SK-N-SH (cell line): ENCODE measurements around the gene KCNF1.

Experiments used
- CTCF ChIP-seq: fragments of 200-600 bp; sonication (generic); IDR thresholded peaks from 2 replicates; pipeline ENCODE4 v1.6.1; 2017; ENCODE audit warnings: antibody characterized with exemption, mild to moderate bottlenecking, moderate library complexity
- FOXM1 ChIP-seq: IDR thresholded peaks from 2 replicates; pipeline ENCODE4 v1.4.0; 2012; ENCODE audit warnings: low read depth, mild to moderate bottlenecking
- JUND ChIP-seq: IDR thresholded peaks from 2 replicates; pipeline ENCODE4 v1.4.0; 2012
- MAX ChIP-seq: IDR thresholded peaks from 2 replicates; pipeline ENCODE4 v1.4.0; 2012; ENCODE audit warnings: low read depth
- RAD21 ChIP-seq: IDR thresholded peaks from 2 replicates; pipeline ENCODE4 v1.6.1; 2012; ENCODE audit warnings: mild to moderate bottlenecking, low read length
- RFX5 ChIP-seq: IDR thresholded peaks from 2 replicates; pipeline ENCODE4 v1.6.1; 2012; ENCODE audit warnings: mild to moderate bottlenecking, improper control_type of control experiment, low read length
- SIN3A ChIP-seq: IDR thresholded peaks from 2 replicates; pipeline ENCODE4 v1.6.1; 2012; ENCODE audit warnings: low read depth, mild to moderate bottlenecking, low read length, moderate library complexity, borderline replicate concordance
- SMC3 ChIP-seq: IDR thresholded peaks from 2 replicates; pipeline ENCODE4 v1.6.1; 2012; ENCODE audit warnings: low read depth, low read length, improper control_type of control experiment
- TCF12 ChIP-seq: IDR thresholded peaks from 2 replicates; pipeline ENCODE4 v1.4.0; 2012
- TEAD4 ChIP-seq: IDR thresholded peaks from 2 replicates; pipeline ENCODE4 v1.4.0; 2012; ENCODE audit warnings: mild to moderate bottlenecking, borderline replicate concordance; ENCODE audit not compliant: insufficient read depth
- USF2 ChIP-seq: fragments of 150-350 bp; IDR thresholded peaks from 2 replicates; pipeline ENCODE4 v1.6.1; 2017; ENCODE audit warnings: antibody characterized with exemption, low read length, low read depth, borderline replicate concordance
- YY1 ChIP-seq: IDR thresholded peaks from 2 replicates; pipeline ENCODE4 v1.4.0; 2012; ENCODE audit warnings: low read depth, mild to moderate bottlenecking

- TF ChIP-seq RAD21 (no peak), USF2 (no peak), CTCF (no peak), JUND (no peak), YY1 (no peak), FOXM1 (no peak), SIN3A (no peak), MAX (no peak), SMC3 (no peak), RFX5 (no peak), TCF12 (no peak; the same call in 1 of the 2 replicates), TEAD4 (no peak)
These were observed 14.6 kb downstream of the KCNF1 start for GRCh38 chr2:10926191-10926820.
